Neural progenitor cell (in vitro differentiated cells): ENCODE measurements around the gene NAT14.

Experiments
- EZH2 ChIP-seq: fragments of 200-600 bp; sonication (generic); IDR thresholded peaks from 2 replicates; pipeline ENCODE4 v1.6.1; 2017; ENCODE audit warnings: antibody characterized with exemption, mild to moderate bottlenecking, moderate library complexity
- EZH2phosphoT487 ChIP-seq: fragments of 200-600 bp; sonication (generic); IDR thresholded peaks from 2 replicates; pipeline ENCODE4 v1.6.1; 2017; ENCODE audit warnings: antibody characterized with exemption
- TF ChIP-seq, protein P1 (sequence below): fragments of 200-600 bp; sonication (generic); IDR thresholded peaks from 2 replicates; pipeline ENCODE4 v1.5.1; 2017; ENCODE audit warnings: antibody characterized with exemption, mild to moderate bottlenecking

DNA sequence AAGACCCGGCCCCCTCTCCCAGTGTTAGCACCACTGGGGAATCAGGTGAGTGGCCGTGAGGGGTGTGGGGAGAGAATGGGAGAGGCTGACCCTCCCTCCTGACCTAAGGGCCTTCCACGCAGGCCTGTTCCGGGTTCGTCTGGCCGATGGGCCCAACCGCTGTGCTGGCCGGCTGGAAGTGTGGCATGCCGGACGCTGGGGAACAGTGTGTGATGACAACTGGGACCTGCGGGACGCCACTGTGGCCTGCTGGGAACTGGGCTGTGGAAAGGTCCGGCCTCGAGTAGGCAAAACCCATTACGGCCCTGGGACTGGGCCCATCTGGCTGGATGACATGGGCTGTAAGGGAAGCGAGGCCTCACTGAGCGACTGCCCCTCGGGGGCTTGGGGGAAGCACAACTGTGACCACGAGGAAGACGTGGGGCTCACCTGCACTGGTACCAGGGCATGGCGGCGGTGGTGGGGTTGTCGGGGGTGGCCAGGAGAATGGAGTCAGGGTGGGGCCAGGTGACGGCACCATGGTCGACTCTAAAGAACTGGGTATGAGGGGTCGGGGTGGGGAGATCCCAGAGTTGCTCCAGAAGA, 15.5 kb downstream of the NAT14 start:
- TF ChIP-seq, protein P1, sequence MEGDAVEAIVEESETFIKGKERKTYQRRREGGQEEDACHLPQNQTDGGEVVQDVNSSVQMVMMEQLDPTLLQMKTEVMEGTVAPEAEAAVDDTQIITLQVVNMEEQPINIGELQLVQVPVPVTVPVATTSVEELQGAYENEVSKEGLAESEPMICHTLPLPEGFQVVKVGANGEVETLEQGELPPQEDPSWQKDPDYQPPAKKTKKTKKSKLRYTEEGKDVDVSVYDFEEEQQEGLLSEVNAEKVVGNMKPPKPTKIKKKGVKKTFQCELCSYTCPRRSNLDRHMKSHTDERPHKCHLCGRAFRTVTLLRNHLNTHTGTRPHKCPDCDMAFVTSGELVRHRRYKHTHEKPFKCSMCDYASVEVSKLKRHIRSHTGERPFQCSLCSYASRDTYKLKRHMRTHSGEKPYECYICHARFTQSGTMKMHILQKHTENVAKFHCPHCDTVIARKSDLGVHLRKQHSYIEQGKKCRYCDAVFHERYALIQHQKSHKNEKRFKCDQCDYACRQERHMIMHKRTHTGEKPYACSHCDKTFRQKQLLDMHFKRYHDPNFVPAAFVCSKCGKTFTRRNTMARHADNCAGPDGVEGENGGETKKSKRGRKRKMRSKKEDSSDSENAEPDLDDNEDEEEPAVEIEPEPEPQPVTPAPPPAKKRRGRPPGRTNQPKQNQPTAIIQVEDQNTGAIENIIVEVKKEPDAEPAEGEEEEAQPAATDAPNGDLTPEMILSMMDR, result no peak
- TF ChIP-seq EZH2phosphoT487 (no peak), EZH2 (no peak)
